Trophoblast cell (in vitro differentiated cells and primary cell): Measurements from ENCODE around the gene DNAJB11.

Experiments
- DNase-seq, 2 donors: peaks; one replicate each; pipeline ENCODE4 v3.0.0-alpha.2; 2016
- H2AFZ ChIP-seq: 2 replicates; pipeline ENCODE4 v1.6.1; 2013; ENCODE audit warnings: low read length, moderate library complexity, mild to moderate bottlenecking; ENCODE audit not compliant: insufficient read depth, poor library complexity
- H2AK5ac ChIP-seq: 2 replicates; pipeline ENCODE4 v1.6.1; 2013; ENCODE audit warnings: mild to moderate bottlenecking, low read length
- H2BK120ac ChIP-seq: 2 replicates; pipeline ENCODE4 v1.6.1; 2013; ENCODE audit warnings: low read length, mild to moderate bottlenecking, moderate library complexity; ENCODE audit not compliant: insufficient read depth, poor library complexity
- H2BK12ac ChIP-seq: 2 replicates; pipeline ENCODE4 v1.6.1; 2013; ENCODE audit warnings: mild to moderate bottlenecking, low read length, moderate library complexity
- H2BK5ac ChIP-seq: 2 replicates; pipeline ENCODE4 v1.6.1; 2013; ENCODE audit warnings: low read length, low read depth, moderate library complexity, mild to moderate bottlenecking; ENCODE audit not compliant: poor library complexity
- H3K14ac ChIP-seq: 2 replicates; pipeline ENCODE4 v1.6.1; 2013; ENCODE audit warnings: mild to moderate bottlenecking, low read length
- H3K18ac ChIP-seq: 2 replicates; pipeline ENCODE4 v1.6.1; 2013; ENCODE audit warnings: mild to moderate bottlenecking, low read length
- H3K23ac ChIP-seq: 2 replicates; pipeline ENCODE4 v1.6.1; 2013; ENCODE audit warnings: low read length
- H3K27ac ChIP-seq: 2 replicates; pipeline ENCODE4 v1.5.1; 2013; ENCODE audit warnings: low read depth, mild to moderate bottlenecking, inconsistent platforms, low read length, moderate library complexity
- H3K27me3 ChIP-seq: 2 replicates; pipeline ENCODE4 v1.6.1; 2013; ENCODE audit warnings: inconsistent platforms, mild to moderate bottlenecking, low read length, moderate library complexity; ENCODE audit not compliant: insufficient read depth
- H3K36me3 ChIP-seq, 2 experiments: 1 replicate in 1 of 2; 2 replicates in 1 of 2; pipeline ENCODE4 v1.6.1; 2013; ENCODE audit warnings: low read length in 2 of 2, mild to moderate bottlenecking in 2 of 2, moderate library complexity in 1 of 2; ENCODE audit not compliant: insufficient read depth in 2 of 2, control insufficient read depth in 1 of 2
- H3K4ac ChIP-seq: 2 replicates; pipeline ENCODE4 v1.6.1; 2013; ENCODE audit warnings: low read depth, mild to moderate bottlenecking, low read length, moderate library complexity
- H3K4me1 ChIP-seq, 2 experiments: 1 replicate in 1 of 2; 2 replicates in 1 of 2; pipeline ENCODE4 v1.6.1; 2013; ENCODE audit warnings: low read length in 2 of 2, mild to moderate bottlenecking in 2 of 2, moderate library complexity in 1 of 2; ENCODE audit not compliant: insufficient read depth in 2 of 2, control insufficient read depth in 1 of 2
- H3K4me2 ChIP-seq: 2 replicates; pipeline ENCODE4 v1.6.1; 2013; ENCODE audit warnings: inconsistent platforms, mild to moderate bottlenecking, low read length, moderate library complexity
- H3K4me3 ChIP-seq: 2 replicates; pipeline ENCODE4 v1.5.1; 2013; ENCODE audit warnings: mild to moderate bottlenecking, low read depth, low read length, inconsistent platforms
- H3K79me1 ChIP-seq: one replicate; pipeline ENCODE4 v1.6.1; 2013; ENCODE audit warnings: low read length
- H3K79me2 ChIP-seq: 2 replicates; pipeline ENCODE4 v1.6.1; 2013; ENCODE audit warnings: low read length, mild to moderate bottlenecking; ENCODE audit not compliant: control insufficient read depth, insufficient read depth, poor library complexity
- H3K9ac ChIP-seq: 2 replicates; pipeline ENCODE4 v1.6.1; 2013; ENCODE audit warnings: mild to moderate bottlenecking, low read length
- H3K9me3 ChIP-seq: 2 replicates; pipeline ENCODE4 v1.6.1; 2013; ENCODE audit warnings: low read depth, mild to moderate bottlenecking, control low read depth, inconsistent platforms, low read length; ENCODE audit not compliant: insufficient read depth
- H4K12ac ChIP-seq: 2 replicates; pipeline ENCODE4 v1.6.1; 2013; ENCODE audit warnings: low read depth, mild to moderate bottlenecking, low read length, moderate library complexity
- H4K8ac ChIP-seq: 2 replicates; pipeline ENCODE4 v1.6.1; 2013; ENCODE audit warnings: low read depth, mild to moderate bottlenecking, low read length, moderate library complexity
- H4K91ac ChIP-seq: one replicate; pipeline ENCODE4 v1.6.1; 2013; ENCODE audit warnings: low read depth, mild to moderate bottlenecking, low read length, moderate library complexity
- WGBS: extraction: QIAGEN DNeasy Blood & Tissue Kit; methylation state at CpG from one replicate; pipeline ENCODE4 v1.1.7; 2013; ENCODE audit warnings: missing lambda C conversion rate; ENCODE audit not compliant: insufficient read length, insufficient coverage; ENCODE audit errors: extremely low coverage; 5-methylcytosine and 5-hydroxymethylcytosine counted together

The DNAJB11 gene

DNA sequence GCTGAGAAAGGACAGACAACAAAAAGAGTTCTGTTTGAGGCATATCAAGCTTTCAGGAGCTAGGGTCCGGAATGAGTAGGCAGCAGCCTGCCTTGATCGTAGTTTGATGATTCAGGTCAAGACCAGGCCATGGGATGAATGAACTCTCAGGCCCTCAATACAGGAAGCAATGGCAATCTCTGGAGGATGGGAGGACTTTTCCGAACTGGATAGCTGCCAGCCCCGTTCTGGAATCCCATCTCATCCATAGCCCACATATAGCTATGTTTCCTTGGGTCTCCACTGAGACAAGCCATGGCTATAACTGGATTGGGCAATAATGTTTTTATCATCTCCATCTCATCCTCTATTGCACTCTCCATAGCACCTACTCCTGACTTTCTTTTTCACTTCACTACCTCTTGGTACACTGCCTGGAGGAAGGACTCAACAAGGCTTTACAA is 55.1 kb downstream of the DNAJB11 start:
- Histone ChIP-seq H3K4ac (no peak overlapping the region), H3K9ac (no peak overlapping the region), H2BK5ac (no peak overlapping the region), H3K27me3 (no peaks in the 10 kb centered on the region), H4K12ac (no peak overlapping the region), H4K91ac (no peak overlapping the region), H3K23ac (no peak overlapping the region), H3K36me3 (no peaks in the 10 kb centered on the region), H3K4me3 (no peak overlapping the region), H3K9me3 (no peaks in the 10 kb centered on the region), H3K4me1 (no peaks in the 10 kb centered on the region), H3K4me2 (no peak overlapping the region), H3K27ac (no peak overlapping the region), H3K79me2 (no peaks in the 10 kb centered on the region), H4K8ac (no peak overlapping the region), H3K14ac (no peak overlapping the region), H2AFZ (no peak overlapping the region), H2AK5ac (no peak overlapping the region), H3K18ac (no peak overlapping the region), H2BK12ac (no peak overlapping the region), H2BK120ac (no peak overlapping the region), H3K79me1 (no peaks in the 10 kb centered on the region)
- no peak for DNase-seq
- no CpG with 5 or more reads among the region's 4 CpGs for WGBS

GRCh38 chr3:186626254-186626847 is 55.8 kb downstream of the DNAJB11 start:
- H3K18ac ChIP-seq = no peak overlapping the region
- no peak overlapping the region for H4K91ac ChIP-seq
- H3K4me2 ChIP-seq = no peak overlapping the region
- H4K8ac ChIP-seq = no peak overlapping the region
- no peaks in the 10 kb centered on the region for H3K27me3 ChIP-seq
- H2AK5ac ChIP-seq = no peak overlapping the region
- no peaks in the 10 kb centered on the region for H3K4me1 ChIP-seq
- WGBS = no CpG with 5 or more reads among the region's 7 CpGs
- H3K4me3 ChIP-seq = no peak overlapping the region
- no peak overlapping the region for H2BK12ac ChIP-seq
- H3K23ac ChIP-seq = no peak overlapping the region
- H2BK5ac ChIP-seq = no peak overlapping the region
- no peaks in the 10 kb centered on the region for H3K79me1 ChIP-seq
- H4K12ac ChIP-seq = no peak overlapping the region
- no peaks in the 10 kb centered on the region for H3K36me3 ChIP-seq
- H3K14ac ChIP-seq = no peak overlapping the region
- no peak overlapping the region for H3K4ac ChIP-seq
- no peaks in the 10 kb centered on the region for H3K9me3 ChIP-seq
- no peak overlapping the region for H2BK120ac ChIP-seq
- H3K27ac ChIP-seq = no peak overlapping the region
- H3K9ac ChIP-seq = no peak overlapping the region
- DNase-seq = no peak
- no peak overlapping the region for H2AFZ ChIP-seq
- H3K79me2 ChIP-seq = no peaks in the 10 kb centered on the region

- H3K4me3 ChIP-seq = no peak overlapping the region
- H3K79me1 ChIP-seq = no peaks in the 10 kb centered on the region
- H2AK5ac ChIP-seq = no peak overlapping the region
- H3K36me3 ChIP-seq = no peaks in the 10 kb centered on the region
- no peaks in the 10 kb centered on the region for H3K9me3 ChIP-seq
- no peaks in the 10 kb centered on the region for H3K4me1 ChIP-seq
- H3K79me2 ChIP-seq = no peaks in the 10 kb centered on the region
- no peaks in the 10 kb centered on the region for H3K27me3 ChIP-seq
- no peak overlapping the region for H2BK120ac ChIP-seq
- no peak overlapping the region for H2BK12ac ChIP-seq
- H3K27ac ChIP-seq = no peak overlapping the region
- H2AFZ ChIP-seq = no peak overlapping the region
- H3K23ac ChIP-seq = no peak overlapping the region
- 100% methylated on average over 2 of the region's 7 CpGs for WGBS
- no peak overlapping the region for H3K18ac ChIP-seq
- H3K4ac ChIP-seq = no peak overlapping the region
- H4K12ac ChIP-seq = no peak overlapping the region
- no peak overlapping the region for H3K14ac ChIP-seq
- H3K9ac ChIP-seq = no peak overlapping the region
- no peak overlapping the region for H3K4me2 ChIP-seq
- H4K8ac ChIP-seq = no peak overlapping the region
- H2BK5ac ChIP-seq = no peak overlapping the region
- no peak overlapping the region for H4K91ac ChIP-seq
- no peak for DNase-seq
These were observed 57.4 kb downstream of the DNAJB11 start for GRCh38 chr3:186627852-186628414.

DNA sequence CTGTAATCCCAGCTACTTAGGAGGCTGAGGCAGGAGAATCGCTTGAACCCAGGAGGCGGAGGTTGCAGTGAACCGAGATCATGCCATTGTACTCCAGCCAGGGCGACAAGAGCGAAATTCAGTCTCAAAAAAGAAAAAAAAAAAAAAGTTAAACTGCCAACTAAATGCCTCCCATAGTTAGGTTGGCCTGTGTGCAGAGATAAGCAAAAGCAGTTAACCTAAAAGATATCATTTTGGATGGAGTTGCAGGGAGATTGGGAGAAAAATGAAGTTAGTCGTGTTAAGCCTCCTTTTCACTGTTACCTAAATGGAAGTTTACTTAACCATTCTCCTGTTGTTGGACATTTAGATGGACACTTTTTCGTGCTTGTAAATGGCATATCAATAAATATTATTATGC is 58.2 kb downstream of the DNAJB11 start:
- Histone ChIP-seq H2BK12ac (no peak overlapping the region), H3K4me2 (no peak overlapping the region), H4K91ac (no peak overlapping the region), H3K23ac (no peak overlapping the region), H3K9me3 (no peaks in the 10 kb centered on the region), H2BK120ac (no peak overlapping the region), H3K4me1 (no peaks in the 10 kb centered on the region), H4K8ac (no peak overlapping the region), H3K14ac (no peak overlapping the region), H3K4me3 (no peak overlapping the region), H2AFZ (no peak overlapping the region), H3K4ac (no peak overlapping the region), H2BK5ac (no peak overlapping the region), H4K12ac (no peak overlapping the region), H3K36me3 (no peaks in the 10 kb centered on the region), H3K79me1 (no peaks in the 10 kb centered on the region), H3K18ac (no peak overlapping the region), H2AK5ac (no peak overlapping the region), H3K9ac (no peak overlapping the region), H3K27ac (no peak overlapping the region), H3K27me3 (no peaks in the 10 kb centered on the region), H3K79me2 (no peaks in the 10 kb centered on the region)
- no peak for DNase-seq
- no CpG with 5 or more reads among the region's 7 CpGs for WGBS
